ENCODE data around the gene AOC3. TPM values are rescaled to one million over a fixed set of nuclear protein-coding genes. Genes with fewer than 3 reads are reported as not detected.

The AOC3 gene
- total and polyA plus RNA-seq, 2 of the 4 experiments (the other 2 are of a cell fraction): 0.17 TPM; not detected in 1

DNA sequence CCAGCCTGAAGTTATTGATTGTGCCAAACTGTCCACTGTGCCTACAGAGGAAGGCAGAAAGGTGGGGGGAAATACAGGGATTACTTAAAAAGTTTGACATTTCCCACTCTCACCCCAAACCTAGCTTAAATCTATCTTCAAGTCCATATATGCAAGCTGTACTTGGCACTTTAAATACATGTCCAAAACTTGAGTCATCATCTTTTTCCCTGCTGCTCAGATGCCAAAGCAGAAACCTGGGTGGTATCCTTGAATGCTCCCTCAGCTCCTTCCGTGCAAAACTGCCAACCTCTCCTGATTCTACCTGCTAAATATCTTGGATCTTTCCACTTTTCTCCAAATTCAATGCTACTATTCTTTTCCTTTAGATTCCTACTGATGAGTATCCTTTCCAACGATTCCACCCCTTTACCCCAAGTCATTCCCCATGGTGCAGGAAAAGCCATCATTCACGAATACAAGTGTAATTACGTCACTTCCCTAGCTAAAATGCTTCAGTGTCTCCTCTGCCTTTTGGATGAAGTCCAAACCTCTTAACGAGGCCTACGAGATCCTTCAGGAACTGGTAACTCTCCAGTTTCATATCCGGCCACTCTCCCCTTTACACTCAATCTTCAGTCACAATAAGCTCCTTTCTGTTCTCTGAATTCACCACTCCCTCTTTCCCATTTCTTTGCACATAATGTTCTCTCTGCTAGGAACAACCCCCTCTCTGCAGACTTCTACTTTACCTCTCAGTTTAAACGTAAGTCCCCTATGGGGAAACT, 36.2 kb upstream of the AOC3 start (continued):
- TF ChIP-seq RCOR1 (IDR thresholded peaks at IDR 0.05; ENCODE audit: insufficient replicate concordance, low read length): no peak
- no peak for TF ChIP-seq POLR2A (IDR thresholded peaks at IDR 0.05; ENCODE audit: low read depth, low read length)

DNA sequence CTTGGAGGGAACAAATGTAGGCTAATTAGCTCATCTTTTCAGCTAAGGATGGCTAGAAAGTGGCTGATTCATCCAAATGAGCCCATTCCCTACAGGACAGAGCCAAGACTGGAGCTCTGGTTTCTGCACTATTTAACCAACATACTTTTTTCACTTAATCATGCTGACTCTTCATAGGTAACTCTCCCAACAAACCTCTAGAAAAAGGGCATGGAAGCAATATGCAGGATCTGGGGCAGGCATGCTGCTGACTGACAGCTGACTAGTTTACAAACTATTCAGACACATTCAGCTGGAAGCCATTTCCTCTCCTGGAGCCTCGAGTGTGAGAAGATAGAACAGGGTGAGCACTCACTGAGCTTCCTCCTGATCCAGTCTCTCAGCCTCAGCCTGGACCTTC, 33.1 kb upstream of the AOC3 start:
- Histone ChIP-seq H2BK15ac (ENCODE audit: low read depth, low read length) (no peak overlapping the region), H2BK20ac (ENCODE audit: low read depth, low read length) (no peak overlapping the region), H3K4me3 (ENCODE audit: insufficient read depth, low read depth, low read length) (no peak overlapping the region), H2AFZ (replicated peaks; ENCODE audit: low read length, poor library complexity) (no peak overlapping the region), H3K14ac (replicated peaks; ENCODE audit: low read depth, low read length) (no peak overlapping the region), H2AK9ac (replicated peaks; ENCODE audit: low read depth, low read length, poor library complexity) (no peak overlapping the region), H3K56ac (ENCODE audit: extremely low read depth, insufficient read depth, low read length) (no peak overlapping the region), H4K91ac (ENCODE audit: insufficient read depth, low read depth, low read length) (no peak overlapping the region), H3K27me3 (ENCODE audit: control insufficient read depth, insufficient read depth, low read length) (no peaks in the 10 kb centered on the region), H3K18ac (ENCODE audit: low read depth, low read length) (no peak overlapping the region), H2BK120ac (ENCODE audit: low read depth, low read length) (no peak overlapping the region), H3K79me1 (ENCODE audit: low read depth in 1 of 2, low read length in 2 of 2) (peaks cover 31 to 36% of the 10 kb centered on the region in 2 experiments), H3K27ac (ENCODE audit: insufficient read depth, low read length) (no peak overlapping the region), H3K9ac (ENCODE audit: low read depth, low read length) (no peak overlapping the region), H2BK5ac (ENCODE audit: low read depth, low read length, poor library complexity, severe bottlenecking) (peak overlapping the region; percentile 1), H3K4me1 (ENCODE audit: control insufficient read depth, insufficient read depth, low read length) (no peaks in the 10 kb centered on the region), H4K5ac (ENCODE audit: low read depth, low read length) (no peak overlapping the region), H2AK5ac (ENCODE audit: low read depth, low read length) (no peak overlapping the region), H3K9me3 (ENCODE audit: control insufficient read depth, insufficient read depth, low read length) (no peaks in the 10 kb centered on the region), H3K4ac (ENCODE audit: low read depth, low read length) (no peak overlapping the region), H4K20me1 (ENCODE audit: insufficient read depth, low read length) (no peaks in the 10 kb centered on the region), H3K4me2 (ENCODE audit: low read depth, low read length) (no peak overlapping the region), H3K36me3 (ENCODE audit: control insufficient read depth, insufficient read depth, low read length) (peaks cover 40% of the 10 kb centered on the region), H3K23ac (ENCODE audit: low read depth, low read length) (peak overlapping the region; percentile 23; the same call in 1 of the 2 replicates), H3K9me1 (ENCODE audit: insufficient read depth, low read length) (0 out of 2 replicates have a peak, but pooled peaks cover 4% of the 10 kb centered on the region), H4K8ac (ENCODE audit: low read depth in 2 of 2, low read length in 2 of 2) (peak overlapping the region in 1 of 2 experiments; percentile 44; a peak in 1 of 4 replicates)
- dilution Hi-C loops (cut with HindIII; ENCODE audit: low sequenced_read_pairs, unreplicated experiment) (no loop called here), in situ Hi-C loops (cut with MboI; ENCODE audit: low sequenced_read_pairs) (no loop called here), intact Hi-C loops (cut with micrococcal nuclease) (no loop called here)
- ATAC-seq (ENCODE audit: low read depth) (no peak), DNase-seq (peak; percentile 56)
- no TSS peak for BruUV-seq (replicated peaks)
- ChIA-PET CTCF (interaction anchor here (1.6 kb wide), 1 partner anchor 9 kb away, joined by 3 read pairs; no protein-coding TSS in a partner anchor), POLR2A (ENCODE audit: unreplicated experiment) (no interaction called here)
- WGBS, 2 experiments (ENCODE audit: extremely low coverage in 2 of 2, insufficient read length in 1 of 2): no CpG with 5 or more reads among the region's 1 CpG
- TF ChIP-seq POLR2A (IDR thresholded peaks at IDR 0.05; ENCODE audit: low read depth, low read length) (no peak), FOS (IDR thresholded peaks at IDR 0.05; ENCODE audit: low read depth, low read length) (no peak), RFX5 (IDR thresholded peaks at IDR 0.05; ENCODE audit: low read depth, low read length) (no peak), MAFK (IDR thresholded peaks at IDR 0.05; ENCODE audit: low read depth, low read length) (no peak), MAZ (IDR thresholded peaks at IDR 0.05; ENCODE audit: borderline replicate concordance, low read depth, low read length) (no peak), BHLHE40 (IDR thresholded peaks at IDR 0.05; ENCODE audit: low read depth, low read length) (no peak), MXI1 (IDR thresholded peaks at IDR 0.05; ENCODE audit: borderline replicate concordance, low read depth, low read length) (no peak), RCOR1 (IDR thresholded peaks at IDR 0.05; ENCODE audit: insufficient replicate concordance, low read length) (no peak), RAD21 (IDR thresholded peaks at IDR 0.05; ENCODE audit: low read length) (no peak), CEBPB (IDR thresholded peaks at IDR 0.05; ENCODE audit: low read depth, low read length) (no peak), SMC3 (IDR thresholded peaks at IDR 0.05; ENCODE audit: low read depth, low read length) (no peak)
- TF ChIP-seq, protein P1, sequence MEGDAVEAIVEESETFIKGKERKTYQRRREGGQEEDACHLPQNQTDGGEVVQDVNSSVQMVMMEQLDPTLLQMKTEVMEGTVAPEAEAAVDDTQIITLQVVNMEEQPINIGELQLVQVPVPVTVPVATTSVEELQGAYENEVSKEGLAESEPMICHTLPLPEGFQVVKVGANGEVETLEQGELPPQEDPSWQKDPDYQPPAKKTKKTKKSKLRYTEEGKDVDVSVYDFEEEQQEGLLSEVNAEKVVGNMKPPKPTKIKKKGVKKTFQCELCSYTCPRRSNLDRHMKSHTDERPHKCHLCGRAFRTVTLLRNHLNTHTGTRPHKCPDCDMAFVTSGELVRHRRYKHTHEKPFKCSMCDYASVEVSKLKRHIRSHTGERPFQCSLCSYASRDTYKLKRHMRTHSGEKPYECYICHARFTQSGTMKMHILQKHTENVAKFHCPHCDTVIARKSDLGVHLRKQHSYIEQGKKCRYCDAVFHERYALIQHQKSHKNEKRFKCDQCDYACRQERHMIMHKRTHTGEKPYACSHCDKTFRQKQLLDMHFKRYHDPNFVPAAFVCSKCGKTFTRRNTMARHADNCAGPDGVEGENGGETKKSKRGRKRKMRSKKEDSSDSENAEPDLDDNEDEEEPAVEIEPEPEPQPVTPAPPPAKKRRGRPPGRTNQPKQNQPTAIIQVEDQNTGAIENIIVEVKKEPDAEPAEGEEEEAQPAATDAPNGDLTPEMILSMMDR (conservative IDR thresholded peaks at IDR 0.05; ENCODE audit: low read depth, low read length): no peak
- TF ChIP-seq, protein P2, sequence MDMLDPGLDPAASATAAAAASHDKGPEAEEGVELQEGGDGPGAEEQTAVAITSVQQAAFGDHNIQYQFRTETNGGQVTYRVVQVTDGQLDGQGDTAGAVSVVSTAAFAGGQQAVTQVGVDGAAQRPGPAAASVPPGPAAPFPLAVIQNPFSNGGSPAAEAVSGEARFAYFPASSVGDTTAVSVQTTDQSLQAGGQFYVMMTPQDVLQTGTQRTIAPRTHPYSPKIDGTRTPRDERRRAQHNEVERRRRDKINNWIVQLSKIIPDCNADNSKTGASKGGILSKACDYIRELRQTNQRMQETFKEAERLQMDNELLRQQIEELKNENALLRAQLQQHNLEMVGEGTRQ (IDR thresholded peaks at IDR 0.05; ENCODE audit: low read depth, low read length): no peak

Measured in IMR-90 (cell line).